Transverse colon (tissue), 4 donors: ENCODE measurements around the gene GFPT2. TPM values are rescaled to one million over a fixed set of nuclear protein-coding genes. Genes with fewer than 3 reads are reported as not detected.

Experiments
- DNase-seq: peaks from one replicate; pipeline ENCODE4 v3.0.0-alpha.2; 2019
- H3K27ac ChIP-seq, 4 donors: fragments of 200-600 bp; sonication (generic); 2 replicates each; pipeline ENCODE4 v1.5.1; 2016 to 2018; ENCODE audit warnings: inconsistent platforms in 4 of 4
- H3K27me3 ChIP-seq: fragments of 200-600 bp; sonication (generic); 2 replicates; pipeline ENCODE4 v1.5.1; 2017; ENCODE audit warnings: inconsistent platforms
- H3K36me3 ChIP-seq, 4 donors: fragments of 200-600 bp; sonication (generic); 2 replicates each; pipeline ENCODE4 v1.5.1; 2017 to 2019; ENCODE audit warnings: inconsistent platforms in 4 of 4
- H3K4me1 ChIP-seq, 4 donors: fragments of 200-600 bp; sonication (generic); 2 replicates each; pipeline ENCODE4 v1.5.1; 2017 to 2020; ENCODE audit warnings: inconsistent platforms in 4 of 4
- H3K4me3 ChIP-seq, 4 donors: fragments of 200-600 bp; sonication (generic); 1 replicate in 1 of 4; 2 replicates in 3 of 4; pipeline versions ENCODE4 v1.5.1 to v1.6.1; 2017 to 2019; ENCODE audit warnings: inconsistent platforms in 4 of 4
- H3K9me3 ChIP-seq, 2 donors: fragments of 200-600 bp; sonication (generic); 2 replicates each; pipeline ENCODE4 v1.5.1; 2017 to 2019; ENCODE audit warnings: inconsistent platforms in 2 of 2
- EP300 ChIP-seq: sonication (generic); formaldehyde crosslinking; IDR thresholded peaks from one replicate; pipeline ENCODE4 v1.6.1; 2017; ENCODE audit warnings: antibody characterized with exemption, low read depth
- POLR2A ChIP-seq: fragments of 450-650 bp; IDR thresholded peaks from one replicate; pipeline ENCODE4 v1.6.1; 2016; ENCODE audit warnings: antibody characterized with exemption, mild to moderate bottlenecking, moderate library complexity
- POLR2AphosphoS5 ChIP-seq, 3 donors: sonication (generic); formaldehyde crosslinking; IDR thresholded peaks; one replicate each; pipeline ENCODE4 v1.6.1; 2016; ENCODE audit warnings: antibody characterized with exemption in 3 of 3
- WGBS, 2 donors: methylation state at CpG; one replicate each; pipeline ENCODE4 v1.1.5; 2018; ENCODE audit warnings: low coverage in 1 of 2; 5-methylcytosine and 5-hydroxymethylcytosine counted together
- in situ Hi-C, 4 donors: fragments of 200-750 bp; cut with MboI; loops; one replicate each; pipeline versions ENCODE4 v1.15.0 to v1.15.1; 2017; ENCODE audit warnings: low sequenced_read_pairs in 3 of 4, low pct_ligation_motif_present in 1 of 4, low pct_unique_long_range_greater_than_20kb in 1 of 4
- intact Hi-C: fragments of 100-400 bp; cut with DNase I; formaldehyde crosslinking; loops from one replicate; pipeline ENCODE4 v1.15.1; 2023; ENCODE audit warnings: low total_unique reads
- total RNA-seq, 4 donors: library from RNA; depleted of rRNA; stranded (reverse); fragments of >200 nt; gene quantifications; one replicate each; pipeline ENCODE4 v1.1.0, GENCODE V29; 2016
- TF ChIP-seq, protein P1 (sequence below), 5 experiments: fragments of 200-600 bp in 3 of 5; fragments of 450-650 bp in 2 of 5; sonication (generic) in 3 of 5; IDR thresholded peaks; 1 replicate in 2 of 5; 2 replicates in 3 of 5; pipeline ENCODE4 v1.5.1; 2016 to 2017; ENCODE audit warnings: antibody characterized with exemption in 5 of 5, inconsistent platforms in 3 of 5, mild to moderate bottlenecking in 2 of 5, moderate library complexity in 1 of 5

Gene GFPT2
- total RNA-seq, 4 donors from 2014 or later: 5.9 to 47.4 (median 11.2) TPM

DNA sequence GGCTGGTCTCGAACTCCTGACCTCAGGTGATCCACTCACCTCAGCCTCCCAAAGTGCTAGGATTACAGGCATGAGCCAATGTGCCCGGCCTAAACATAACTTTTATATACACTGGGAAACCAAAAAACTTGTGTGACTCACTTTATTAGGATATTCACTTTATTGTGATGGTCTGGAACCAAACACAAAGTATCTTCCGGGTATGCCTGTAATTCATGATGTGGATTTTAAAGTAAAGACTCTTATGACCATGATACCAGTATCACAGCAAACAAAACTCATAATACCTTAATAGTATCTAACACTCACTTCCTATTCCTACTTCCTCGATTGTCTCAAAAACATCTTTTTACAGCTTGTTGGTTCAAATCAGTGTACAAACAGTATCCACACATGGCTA is 12.7 kb upstream of the GFPT2 start:
- Histone ChIP-seq H3K27me3 (no peaks in the 10 kb centered on the region), H3K36me3 (no peaks in the 10 kb centered on the region), H3K4me1 (no peaks in the 10 kb centered on the region), H3K27ac (no peak overlapping the region), H3K9me3 (no peaks in the 10 kb centered on the region), H3K4me3 (no peak overlapping the region)
- 54 to 60% methylated on average over 2 to 4 of the region's 4 CpGs for WGBS, 2 donors
- intact Hi-C loops (no loop called here), in situ Hi-C loops (no loop called here)
- no peak for TF ChIP-seq EP300
- TF ChIP-seq POLR2A: no peak
- no peak for TF ChIP-seq POLR2AphosphoS5 (IDR thresholded peaks at IDR 0.05)
- TF ChIP-seq, protein P1, sequence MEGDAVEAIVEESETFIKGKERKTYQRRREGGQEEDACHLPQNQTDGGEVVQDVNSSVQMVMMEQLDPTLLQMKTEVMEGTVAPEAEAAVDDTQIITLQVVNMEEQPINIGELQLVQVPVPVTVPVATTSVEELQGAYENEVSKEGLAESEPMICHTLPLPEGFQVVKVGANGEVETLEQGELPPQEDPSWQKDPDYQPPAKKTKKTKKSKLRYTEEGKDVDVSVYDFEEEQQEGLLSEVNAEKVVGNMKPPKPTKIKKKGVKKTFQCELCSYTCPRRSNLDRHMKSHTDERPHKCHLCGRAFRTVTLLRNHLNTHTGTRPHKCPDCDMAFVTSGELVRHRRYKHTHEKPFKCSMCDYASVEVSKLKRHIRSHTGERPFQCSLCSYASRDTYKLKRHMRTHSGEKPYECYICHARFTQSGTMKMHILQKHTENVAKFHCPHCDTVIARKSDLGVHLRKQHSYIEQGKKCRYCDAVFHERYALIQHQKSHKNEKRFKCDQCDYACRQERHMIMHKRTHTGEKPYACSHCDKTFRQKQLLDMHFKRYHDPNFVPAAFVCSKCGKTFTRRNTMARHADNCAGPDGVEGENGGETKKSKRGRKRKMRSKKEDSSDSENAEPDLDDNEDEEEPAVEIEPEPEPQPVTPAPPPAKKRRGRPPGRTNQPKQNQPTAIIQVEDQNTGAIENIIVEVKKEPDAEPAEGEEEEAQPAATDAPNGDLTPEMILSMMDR (IDR thresholded peaks at IDR 0.05): no peak
- no peak for DNase-seq

DNA sequence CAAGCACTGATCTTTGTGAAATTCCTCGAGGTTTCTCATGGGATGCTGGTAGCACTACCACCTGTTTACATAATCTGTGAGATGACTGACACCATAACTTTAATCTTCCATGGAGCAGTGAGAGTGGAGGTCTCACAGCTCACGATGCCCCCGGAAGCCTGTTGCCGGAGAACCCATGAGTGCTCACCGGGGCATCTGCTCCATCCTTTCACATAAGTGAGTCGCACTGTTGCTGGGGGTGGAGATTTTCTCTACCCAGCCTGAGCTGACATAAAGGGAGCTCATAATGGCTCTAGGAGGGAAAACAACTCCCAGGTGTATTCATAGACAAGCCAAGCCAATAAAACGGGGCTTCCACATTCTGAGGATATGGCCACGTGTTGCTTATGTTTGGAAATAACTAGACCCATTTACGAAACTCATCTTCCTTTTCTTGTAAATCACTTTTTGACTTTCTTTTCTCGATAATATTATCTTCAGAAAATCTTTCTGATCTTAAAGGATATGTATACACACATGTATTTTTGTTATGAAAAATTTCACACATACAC is 11.2 kb upstream of the GFPT2 start:
- in situ Hi-C loops (no loop called here), intact Hi-C loops (no loop called here)
- Histone ChIP-seq H3K27ac (no peak overlapping the region), H3K27me3 (no peaks in the 10 kb centered on the region), H3K4me3 (no peak overlapping the region), H3K4me1 (no peaks in the 10 kb centered on the region), H3K9me3 (no peaks in the 10 kb centered on the region), H3K36me3 (no peaks in the 10 kb centered on the region)
- no peak for TF ChIP-seq EP300
- TF ChIP-seq, protein P1 (IDR thresholded peaks at IDR 0.05): no peak
- no peak for TF ChIP-seq POLR2AphosphoS5 (IDR thresholded peaks at IDR 0.05)
- TF ChIP-seq POLR2A: no peak
- no peak for DNase-seq
- WGBS, 2 donors: 72 to 87% methylated on average over 4 to 10 of the region's 10 CpGs

DNA sequence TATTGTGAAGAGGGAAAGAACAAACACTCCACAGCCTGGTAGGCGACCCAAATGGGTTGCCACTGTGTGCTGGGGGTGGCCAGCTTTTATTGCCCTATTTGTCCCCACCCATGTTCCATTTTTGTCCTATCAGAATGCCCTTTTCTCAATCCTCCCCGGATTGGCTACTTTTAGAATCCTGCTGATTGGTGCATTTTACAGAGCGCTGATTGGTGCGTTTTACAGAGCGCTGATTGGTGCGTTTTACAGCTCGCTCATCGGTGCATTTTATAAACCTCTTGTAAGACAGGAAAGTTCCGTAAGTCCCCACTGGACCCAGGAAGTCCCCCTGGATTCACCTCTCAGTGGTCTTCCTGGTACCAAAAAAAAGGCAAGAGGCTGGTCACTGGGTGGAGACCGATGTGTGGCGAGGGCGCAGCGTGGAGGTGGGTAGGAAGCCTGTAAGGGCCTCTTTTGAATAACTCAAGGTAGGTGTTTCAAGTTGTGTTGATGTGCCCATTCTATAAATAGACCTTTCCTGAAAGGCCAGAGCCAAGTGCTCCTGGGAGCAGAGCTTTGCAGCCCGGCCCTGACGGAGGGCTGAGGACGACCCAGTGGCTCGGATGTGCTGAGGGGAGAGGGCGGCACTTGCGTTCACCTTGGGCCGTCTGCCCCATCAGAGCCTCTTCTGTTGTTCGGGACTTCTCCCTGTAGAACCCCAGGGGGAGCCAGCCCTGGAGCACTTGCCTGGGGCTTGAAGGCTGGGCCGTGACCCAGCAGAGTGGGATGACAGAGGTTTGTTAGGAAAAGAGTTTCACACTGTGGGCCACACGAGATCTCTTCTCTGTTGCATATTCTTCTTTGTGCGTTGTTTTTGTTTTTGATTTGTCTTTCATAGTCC is 7.2 kb upstream of the GFPT2 start:
- H3K4me1 ChIP-seq: no peaks in the 10 kb centered on the region
- H3K27me3 ChIP-seq: peaks cover 3% of the 10 kb centered on the region
- no peaks in the 10 kb centered on the region for H3K36me3 ChIP-seq
- no peak overlapping the region for H3K27ac ChIP-seq
- DNase-seq: no peak
- in situ Hi-C loops: no loop called here
- TF ChIP-seq POLR2AphosphoS5 (IDR thresholded peaks at IDR 0.05) (no peak), EP300 (no peak), POLR2A (no peak)
- TF ChIP-seq, protein P1 (IDR thresholded peaks at IDR 0.05): no peak
- intact Hi-C loops: no loop called here
- no peaks in the 10 kb centered on the region for H3K9me3 ChIP-seq
- no peak overlapping the region for H3K4me3 ChIP-seq
- WGBS, 2 donors: 92 to 95% methylated on average over 5 to 24 of the region's 24 CpGs

DNA sequence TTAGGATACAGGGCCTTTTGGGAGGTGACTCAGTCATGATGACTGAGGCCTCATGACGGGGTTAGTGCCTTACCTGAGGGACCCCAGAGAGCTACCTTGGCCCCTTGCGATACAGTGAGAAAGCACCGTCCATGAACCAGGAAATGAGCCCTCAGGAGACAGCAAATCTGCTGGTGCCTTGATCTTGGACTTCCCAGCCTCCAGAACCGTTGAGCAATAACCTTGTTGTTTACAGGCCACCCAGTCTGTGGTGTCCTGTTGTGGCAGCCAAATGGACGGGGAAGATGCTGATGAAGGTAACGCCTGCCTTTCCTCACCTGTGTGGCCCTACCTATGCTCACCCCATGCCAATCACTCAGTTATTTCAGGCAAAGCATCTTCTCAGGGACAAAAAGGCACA is 5.6 kb upstream of the GFPT2 start:
- intact Hi-C loops: no loop called here
- in situ Hi-C loops: no loop called here
- Histone ChIP-seq H3K4me3 (no peak overlapping the region), H3K36me3 (no peaks in the 10 kb centered on the region), H3K27ac (no peak overlapping the region), H3K4me1 (peaks cover 3 to 7% (median 5%) of the 10 kb centered on the region in 4 donors), H3K27me3 (peaks cover 20% of the 10 kb centered on the region), H3K9me3 (no peaks in the 10 kb centered on the region)
- WGBS, 2 donors: 81% methylated on average over 6 of the region's 6 CpGs; no CpG with 5 or more reads in 1 of the 2 donors
- no peak for DNase-seq
- no peak for TF ChIP-seq POLR2A
- TF ChIP-seq EP300: no peak
- TF ChIP-seq, protein P1 (IDR thresholded peaks at IDR 0.05): no peak
- no peak for TF ChIP-seq POLR2AphosphoS5 (IDR thresholded peaks at IDR 0.05)
